22Rv1 (cell line): ENCODE measurements around the gene DCAF12L2.
"Not testable (repeated sequence)": the region's sequence is repeated elsewhere in the genome, so short reads cannot be mapped to it uniquely, and the experiment has no call there.

Experiments
- H3K27ac ChIP-seq: fragments of 450-650 bp; 2 replicates; pipeline ENCODE4 v1.5.1; 2017
- CTCF ChIP-seq: fragments of 450-650 bp; IDR thresholded peaks from 2 replicates; pipeline ENCODE4 v1.5.1; 2017; ENCODE audit warnings: mild to moderate bottlenecking
- ZFX ChIP-seq: fragments of 450-650 bp; IDR thresholded peaks from 2 replicates; pipeline ENCODE4 v1.6.1; 2017; ENCODE audit warnings: antibody characterized with exemption, borderline replicate concordance

Gene DCAF12L2

GRCh38 chrX:126165721-126166461 is at the start of gene DCAF12L2:
DCAF12L2 (minus strand) TSS chrX:126166289; CDS start chrX:126165924, 365 bp downstream.
- TF ChIP-seq ZFX (no peak), CTCF (no peak)
- peak within 1 kb of the TSS; percentile 38; the same call in 1 of the 2 replicates for H3K27ac ChIP-seq

GRCh38 chrX:126190888-126191287 is 24.8 kb upstream of the DCAF12L2 start:
- not testable (repeated sequence) for H3K27ac ChIP-seq

GRCh38 chrX:126177133-126177840 is 11.2 kb upstream of the DCAF12L2 start:
- TF ChIP-seq CTCF (no peak), ZFX (no peak)
- no peak overlapping the region for H3K27ac ChIP-seq

- TF ChIP-seq CTCF (no peak), ZFX (no peak)
- no peak overlapping the region for H3K27ac ChIP-seq
Observed at GRCh38 chrX:126170720-126171119, 4.6 kb upstream of the DCAF12L2 start.

GRCh38 chrX:126167560-126167959 is 1.5 kb upstream of the DCAF12L2 start:
- no peak for TF ChIP-seq CTCF
- no peak for TF ChIP-seq ZFX
- no peak overlapping the region for H3K27ac ChIP-seq

- H3K27ac ChIP-seq = no peak overlapping the region
- TF ChIP-seq CTCF (no peak), ZFX (no peak)
Observed at GRCh38 chrX:126165401-126165720, 728 bp downstream of the DCAF12L2 start.

GRCh38 chrX:126164689-126165400 is 1.2 kb downstream of the DCAF12L2 start:
- H3K27ac ChIP-seq = no peak overlapping the region
- TF ChIP-seq ZFX (no peak), CTCF (no peak)
